GM19372 (cell line): ENCODE results near the gene CYBC1.

ENCODE experiments used
- ATAC-seq: cut with Tn5 transposase; IDR thresholded peaks from one replicate; pipeline ENCODE4 v1.9.1; 2021; ENCODE audit warnings: mild to moderate bottlenecking, low read depth, moderate library complexity; ENCODE audit not compliant: unreplicated experiment

The CYBC1 gene

DNA sequence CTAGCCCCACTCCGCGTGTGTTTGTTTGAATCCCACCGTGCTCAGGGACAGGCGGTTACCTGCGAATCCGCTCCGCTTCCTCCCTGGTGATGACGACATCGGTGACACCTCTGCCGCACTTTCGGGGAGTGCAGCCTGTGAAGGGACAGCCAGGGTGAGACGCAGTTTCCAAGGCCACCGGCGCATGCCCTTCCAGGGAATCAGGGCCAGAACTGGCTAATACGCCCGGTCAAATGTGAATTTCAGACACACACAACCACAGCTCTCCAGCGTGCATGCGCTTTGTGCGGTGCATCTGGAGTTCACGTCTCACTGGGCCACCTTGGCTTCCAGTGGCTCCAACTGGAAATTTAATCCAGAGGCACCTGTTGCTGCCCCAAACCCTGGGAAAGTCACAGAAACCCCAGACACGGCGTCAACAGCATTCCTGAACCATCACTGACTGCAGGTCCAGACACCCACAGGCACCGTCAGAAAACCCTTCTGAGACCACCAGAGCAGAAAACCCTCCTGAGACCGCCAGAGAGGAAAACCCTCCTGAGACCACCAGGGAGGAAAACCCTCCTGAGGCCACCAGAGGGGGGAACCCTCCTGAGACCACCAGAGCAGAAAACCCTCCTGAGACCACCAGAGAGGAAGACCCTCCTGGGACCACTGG, 39.0 kb downstream of the CYBC1 start:
- ATAC-seq: no peak

DNA sequence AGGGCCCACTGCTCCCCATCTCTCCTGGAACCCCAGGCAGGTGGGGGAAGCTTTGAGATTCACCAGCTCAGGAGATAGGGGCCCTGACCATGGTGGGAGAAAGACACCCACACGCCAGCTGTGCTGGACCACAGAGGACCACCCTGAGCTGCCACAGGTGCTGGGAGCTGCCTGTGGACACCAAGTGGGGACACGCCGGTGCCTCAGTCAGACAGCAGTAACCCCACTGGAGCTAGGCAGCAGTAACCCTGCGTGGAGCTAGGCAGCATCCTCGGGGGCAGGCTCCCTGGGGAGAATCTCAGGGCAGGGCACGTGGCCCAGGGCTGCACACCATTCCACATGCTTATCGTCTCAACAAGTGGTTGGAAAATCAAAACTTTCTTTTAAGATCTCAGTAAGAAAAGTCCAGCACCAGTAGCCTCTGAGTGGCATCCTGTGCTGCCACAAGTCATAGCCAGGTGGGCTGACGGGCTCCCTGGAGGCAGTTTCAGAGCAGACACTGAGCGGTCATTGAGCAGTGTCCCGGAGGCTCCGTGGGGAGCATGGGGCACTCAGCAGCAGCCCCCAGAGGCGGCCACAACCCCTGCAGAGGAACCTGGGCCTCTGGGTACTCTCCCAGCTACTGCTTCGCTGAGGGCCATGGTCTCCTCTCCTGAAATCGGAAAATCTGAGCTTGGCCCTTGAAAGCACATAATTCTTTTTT, 40.4 kb downstream of the CYBC1 start:
- ATAC-seq: no peak

DNA sequence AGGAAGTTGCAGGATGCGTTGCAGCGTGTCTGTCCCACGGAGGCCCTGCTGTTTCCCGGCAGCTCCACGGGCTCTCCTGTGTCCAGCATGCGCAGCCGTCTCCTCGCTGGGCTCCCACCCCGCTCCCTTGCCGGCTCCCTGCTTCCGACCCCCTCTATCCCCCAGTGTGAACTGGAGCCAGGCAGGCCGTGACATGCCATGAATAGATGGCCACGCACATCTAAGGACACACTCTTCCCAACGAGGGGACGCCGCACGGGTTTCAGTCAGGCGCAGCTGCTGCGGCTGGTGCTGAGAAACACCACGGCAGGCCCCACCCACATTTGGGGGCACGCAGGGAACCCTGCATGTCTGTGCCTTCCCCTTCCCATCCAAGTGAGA, 41.6 kb downstream of the CYBC1 start:
- no peak for ATAC-seq

DNA sequence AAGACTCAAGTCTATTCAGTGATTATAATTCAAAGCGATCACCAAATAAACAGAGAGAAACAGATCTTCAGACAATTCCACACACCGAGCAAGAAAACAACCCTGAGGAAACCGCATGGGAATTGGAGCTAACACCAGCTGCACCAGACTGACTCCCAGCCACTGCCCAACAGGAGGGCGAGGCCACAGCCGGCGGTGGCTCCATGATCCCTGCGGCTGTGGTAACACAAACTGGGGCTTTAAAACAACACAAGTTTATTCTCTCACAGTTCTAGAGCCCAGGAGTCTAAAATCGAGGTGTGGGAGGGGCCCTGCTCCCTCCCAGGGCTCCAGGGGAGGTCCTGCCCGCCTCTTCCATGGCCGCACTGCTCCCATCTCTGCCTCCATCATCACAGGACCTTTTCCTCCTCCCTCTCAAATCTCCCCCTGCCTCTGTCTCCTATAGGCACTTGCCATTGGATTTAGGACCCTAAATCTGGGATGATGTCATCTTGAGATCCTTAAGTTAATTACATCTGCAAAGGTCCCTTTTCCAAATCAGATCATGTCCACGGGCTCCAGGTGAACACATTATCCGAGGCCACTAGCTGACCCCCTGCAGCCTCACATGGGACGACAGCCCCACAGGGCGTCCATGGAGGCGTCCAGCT, 42.1 kb downstream of the CYBC1 start:
- ATAC-seq: no peak

DNA sequence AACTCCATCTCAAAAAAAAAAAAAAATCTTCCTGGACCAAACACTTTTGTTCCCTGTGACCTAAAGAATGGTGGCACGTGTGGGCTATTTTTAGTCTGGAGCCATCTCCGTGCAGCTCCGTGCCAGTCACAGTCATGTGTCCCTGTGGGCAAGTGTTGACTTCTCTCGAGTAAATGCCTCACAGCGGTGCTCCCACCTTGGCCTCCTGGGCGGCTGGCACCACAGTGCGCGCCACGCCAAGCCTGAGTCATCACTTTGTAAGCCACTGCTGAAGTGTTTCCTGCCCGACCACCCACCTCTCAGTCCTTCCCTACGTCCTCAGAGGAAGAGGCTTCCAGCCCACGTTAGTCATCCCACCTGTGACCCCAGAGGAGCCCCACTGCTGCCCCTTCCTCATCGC, 43.3 kb downstream of the CYBC1 start:
- no peak for ATAC-seq

DNA sequence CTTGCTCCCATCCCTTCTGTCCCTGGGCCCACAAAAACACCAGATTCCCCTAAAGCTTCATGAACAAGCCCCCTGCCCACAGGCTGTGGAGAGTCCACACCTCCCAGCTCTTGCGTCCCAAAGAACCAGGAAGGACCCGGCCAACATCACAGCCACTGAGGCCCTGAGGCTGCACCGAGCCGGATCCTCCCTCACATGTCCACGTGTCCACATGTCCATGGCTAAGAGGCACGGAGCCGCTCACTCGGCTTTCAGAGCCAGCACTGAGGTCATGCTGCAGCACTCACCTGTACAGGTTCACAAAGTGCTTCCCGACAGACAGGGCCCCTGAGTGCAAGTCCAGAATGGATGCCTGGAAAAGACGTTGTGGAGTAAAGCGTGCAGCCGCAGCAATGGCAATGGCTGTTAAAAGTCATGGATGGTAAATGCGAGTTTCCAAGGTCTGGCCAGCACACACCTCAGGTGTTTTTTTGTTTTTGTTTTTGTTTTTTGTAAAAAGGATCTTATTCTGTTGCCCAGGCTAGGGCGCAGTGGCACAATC, 44.4 kb downstream of the CYBC1 start:
- no peak for ATAC-seq

DNA sequence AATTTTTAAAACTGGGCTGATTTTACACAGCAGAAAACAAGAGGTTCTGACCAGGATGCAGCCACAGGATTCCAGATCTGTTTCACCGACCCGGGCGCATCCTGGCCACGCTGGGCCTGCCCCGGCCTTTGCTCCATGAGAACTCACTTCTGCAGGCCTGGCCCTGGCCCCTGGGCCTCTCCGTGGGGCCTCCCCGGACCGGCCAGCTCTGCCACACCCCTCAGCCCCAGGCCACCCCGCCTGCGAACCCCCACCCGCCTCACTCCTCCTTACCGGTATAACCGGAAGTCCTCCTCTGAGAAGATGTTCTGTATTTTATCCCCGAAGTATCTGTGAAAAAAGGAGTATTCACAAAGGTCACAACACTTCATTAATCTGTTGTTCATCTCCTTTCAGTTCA, 45.5 kb downstream of the CYBC1 start:
- no peak for ATAC-seq

DNA sequence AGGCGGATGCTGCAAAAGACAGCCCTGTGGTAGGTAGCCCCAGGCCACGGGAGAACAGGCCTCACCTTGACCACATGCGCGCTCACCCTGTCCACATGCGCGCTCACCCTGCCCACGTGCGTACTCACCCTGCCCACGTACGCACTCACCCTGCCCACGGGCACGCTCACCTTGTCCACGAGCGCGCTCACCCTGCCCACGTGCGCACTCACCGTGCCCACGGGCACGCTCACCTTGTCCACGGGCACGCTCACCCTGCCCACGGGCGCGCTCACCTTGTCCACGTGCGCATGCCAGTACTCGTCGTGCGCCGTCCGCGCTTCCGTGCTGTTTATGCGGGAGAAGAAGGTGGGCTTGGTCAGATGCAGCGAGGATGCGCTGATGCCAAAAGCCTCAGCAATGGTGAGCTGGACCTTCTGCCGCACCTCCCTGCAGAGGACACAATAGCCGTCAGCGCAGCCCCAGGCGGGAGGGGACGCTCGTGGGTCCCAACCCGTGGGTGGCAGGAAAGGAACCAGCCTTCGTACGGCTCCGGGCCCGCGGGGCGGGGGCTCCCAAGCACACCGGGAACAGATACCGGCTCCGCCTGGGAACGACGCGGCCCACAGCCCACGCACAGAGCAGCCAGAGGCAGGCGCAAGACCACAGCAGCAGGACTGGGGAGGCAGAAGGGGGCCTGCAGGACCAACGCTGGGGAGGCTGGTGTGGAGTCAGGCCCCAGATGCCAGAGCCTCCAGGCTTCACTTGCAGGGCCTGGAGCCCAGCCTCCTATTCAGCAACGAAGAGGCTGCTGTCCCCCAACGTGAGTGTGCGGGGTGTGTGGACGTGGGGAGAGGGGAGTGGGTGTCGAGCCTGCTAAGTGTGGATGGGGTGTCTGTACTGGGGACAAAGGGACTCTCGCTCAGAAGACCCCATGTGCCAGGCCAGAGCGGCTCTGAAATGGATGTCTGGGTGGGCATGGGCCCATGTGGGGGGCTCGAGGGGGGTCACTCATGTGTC, 46.6 kb downstream of the CYBC1 start:
- ATAC-seq: no peak

DNA sequence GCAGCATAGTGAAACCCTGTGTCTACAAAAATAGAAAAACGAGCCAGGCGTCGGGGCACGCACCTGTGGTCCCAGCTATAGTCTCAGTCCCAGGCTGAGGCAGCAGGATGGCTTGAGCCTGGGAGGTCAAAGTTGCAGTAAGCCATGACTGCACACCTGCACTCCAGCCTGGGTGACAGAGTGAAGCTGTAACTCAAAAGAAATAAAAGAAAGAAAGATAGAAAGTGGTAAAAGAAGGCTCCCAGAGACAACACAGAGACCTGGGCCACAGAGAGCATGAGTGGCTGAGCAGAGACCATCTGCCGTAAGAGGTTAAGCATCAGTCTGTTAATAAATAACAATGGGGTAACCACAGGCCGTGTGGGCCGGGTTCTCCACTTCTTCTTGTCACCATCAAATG, 47.7 kb downstream of the CYBC1 start:
- ATAC-seq: peak; percentile 64

DNA sequence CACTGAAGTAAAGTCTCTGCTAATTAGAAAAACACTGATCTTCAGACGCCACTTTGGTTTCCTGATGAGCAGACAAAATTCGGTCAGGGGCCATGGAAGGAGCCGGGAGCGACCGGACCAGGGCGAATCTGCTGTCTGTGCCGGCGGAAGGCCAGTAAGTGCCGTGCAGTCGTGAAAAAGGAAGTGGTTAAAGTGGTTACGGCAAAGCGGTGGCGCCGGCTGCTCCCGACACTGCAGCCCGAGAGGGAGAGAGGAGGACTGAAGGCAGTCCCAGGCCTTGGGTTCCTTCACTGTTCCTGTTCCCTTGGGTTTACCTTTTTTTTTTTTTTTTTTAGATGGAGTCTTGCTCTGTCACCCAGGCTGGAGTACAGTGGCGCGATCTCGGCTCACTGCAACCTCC, 49.7 kb downstream of the CYBC1 start:
- no peak for ATAC-seq

DNA sequence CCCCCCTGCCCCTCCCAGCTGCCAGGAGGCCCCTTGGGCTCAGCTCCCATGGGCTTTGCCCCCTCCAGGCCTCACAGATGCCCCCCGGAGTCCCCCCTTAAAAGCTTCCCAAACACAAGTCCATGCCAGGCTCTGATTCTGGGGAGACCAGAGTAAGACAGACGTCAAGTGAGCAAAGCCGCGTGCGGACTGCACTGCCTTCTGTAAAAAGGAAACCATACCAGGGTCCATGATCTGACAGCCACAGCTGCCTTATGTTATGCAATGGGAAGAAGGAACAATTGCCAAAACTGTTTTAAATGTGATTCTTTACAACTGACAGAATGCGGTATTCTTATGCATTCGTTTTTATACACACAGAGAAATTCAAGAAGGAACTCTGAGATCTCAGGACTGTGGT, 50.3 kb downstream of the CYBC1 start:
- ATAC-seq: no peak

DNA sequence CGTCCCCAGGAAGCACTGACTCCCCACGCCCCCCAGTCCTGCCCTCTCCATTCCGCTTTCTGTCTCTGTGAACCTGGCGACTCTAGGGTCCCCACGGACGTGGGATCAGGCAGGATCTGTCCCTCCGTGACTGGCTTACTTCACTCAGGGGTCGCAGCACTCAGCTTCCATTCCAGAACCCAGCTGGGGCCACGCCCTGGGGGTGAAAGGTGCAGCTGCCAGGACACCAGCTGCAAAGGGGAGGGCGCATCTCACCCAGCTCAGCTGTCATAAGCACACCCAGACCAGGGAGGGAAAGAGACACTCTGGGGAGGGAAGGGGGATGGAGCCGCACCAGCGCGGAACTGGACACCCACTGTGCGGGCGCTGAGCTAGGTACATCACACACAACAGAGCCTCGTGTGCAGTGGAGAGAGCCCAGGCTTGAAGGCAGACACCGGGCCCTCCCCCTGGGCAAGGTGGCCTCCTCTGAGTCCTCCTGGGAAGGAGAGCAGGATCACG, 50.9 kb downstream of the CYBC1 start:
- ATAC-seq: no peak

DNA sequence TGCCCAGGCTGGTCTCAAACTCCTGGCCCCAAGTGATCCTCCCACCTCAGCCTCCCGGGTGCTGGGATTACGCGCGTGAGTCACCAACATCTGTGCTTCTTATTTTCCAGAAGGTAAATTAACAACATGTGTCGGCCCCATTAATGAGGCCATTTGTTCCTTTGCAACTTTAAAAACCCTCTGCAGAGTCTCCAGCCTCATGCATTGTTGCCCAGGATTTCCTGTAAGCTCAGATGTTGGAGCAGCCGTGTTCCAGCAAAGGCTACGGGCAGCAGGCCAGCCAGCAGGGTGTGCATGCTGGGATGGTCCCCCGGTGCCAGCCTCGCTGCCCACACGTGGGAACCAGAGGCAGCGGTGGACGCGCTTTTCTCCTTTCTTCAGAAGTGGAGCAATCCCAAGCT, 51.5 kb downstream of the CYBC1 start:
- no peak for ATAC-seq

DNA sequence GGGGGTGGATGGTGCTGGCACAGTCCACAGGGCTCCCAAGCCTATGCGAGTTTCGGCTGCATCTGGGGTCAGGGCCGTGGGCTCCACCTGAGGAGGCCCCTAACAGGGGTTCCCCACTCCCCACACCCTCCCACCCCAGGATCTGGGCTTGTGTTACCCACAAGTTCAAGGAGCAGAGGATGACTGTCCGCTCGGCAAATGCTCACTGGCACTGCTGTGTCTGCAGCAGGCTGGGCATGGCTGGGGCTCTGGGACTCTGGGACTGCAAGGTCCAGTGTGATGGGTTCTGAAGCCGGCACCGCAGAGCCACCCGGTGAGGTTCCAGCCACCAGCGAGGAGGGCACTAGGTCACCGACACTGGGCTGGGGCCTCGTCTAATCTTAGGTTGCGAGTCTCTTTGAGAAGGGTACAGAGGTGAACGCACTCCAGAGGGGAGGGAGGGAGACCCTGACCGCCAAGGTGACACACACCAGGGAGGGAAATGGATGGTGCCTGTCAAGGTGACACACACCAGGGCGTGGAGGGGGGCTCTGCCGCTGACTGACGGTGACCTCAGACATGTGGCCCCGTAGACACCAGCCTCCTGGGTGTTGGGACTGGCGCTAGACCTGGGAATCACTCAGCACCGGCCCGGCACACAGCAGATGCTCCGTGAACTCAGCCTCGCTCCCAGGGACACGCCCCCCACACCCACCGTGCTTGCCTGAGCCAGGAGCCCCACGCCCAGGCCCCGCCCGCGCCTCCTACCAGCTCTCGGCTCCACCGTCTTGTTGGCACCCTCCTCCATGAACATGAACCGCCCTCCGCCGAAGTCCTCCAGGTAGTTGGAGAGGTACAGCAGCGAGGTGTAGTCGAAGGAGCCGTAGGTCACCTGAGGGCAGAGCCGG, 52.9 kb downstream of the CYBC1 start:
- no peak for ATAC-seq

DNA sequence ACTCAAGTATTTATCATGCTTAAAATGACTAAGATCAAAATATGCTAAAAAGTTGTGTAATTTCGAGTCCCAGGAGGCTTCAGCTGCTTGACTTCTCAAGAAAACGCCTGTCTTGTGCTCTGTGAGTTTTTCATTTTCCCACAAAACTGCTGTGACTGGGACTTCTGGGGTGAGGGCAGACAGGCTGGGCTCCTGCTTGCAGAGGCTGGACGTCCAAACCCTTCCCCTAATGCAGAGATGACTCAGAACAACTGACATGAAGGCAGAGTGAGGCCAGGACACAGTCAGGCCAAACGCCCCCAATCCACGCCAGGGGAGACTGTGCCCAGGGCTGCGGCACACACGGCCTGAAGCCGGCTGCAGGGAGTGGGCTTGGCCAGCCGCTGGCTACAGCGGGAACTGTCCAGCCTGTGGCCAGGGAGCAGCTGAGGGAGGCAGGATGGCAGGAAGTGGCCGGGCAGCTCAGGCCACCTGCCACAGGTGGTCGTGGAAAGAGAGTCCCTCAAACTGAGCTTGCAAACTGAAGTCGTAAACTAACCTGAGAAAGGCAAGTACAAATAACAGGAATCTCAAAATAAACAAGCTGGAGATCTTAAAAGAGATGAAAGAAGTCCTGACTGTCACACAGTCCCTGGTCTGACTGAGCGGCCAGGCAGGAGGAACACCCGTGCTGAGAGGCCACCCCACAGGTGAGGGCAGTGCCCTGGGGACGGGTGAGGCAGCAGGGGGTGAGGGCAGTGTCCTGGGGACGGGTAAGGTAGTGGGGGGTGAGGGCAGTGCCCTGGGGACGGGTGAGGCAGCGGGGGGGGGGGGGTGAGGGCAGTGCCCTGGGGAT, 53.7 kb downstream of the CYBC1 start:
- ATAC-seq: no peak

DNA sequence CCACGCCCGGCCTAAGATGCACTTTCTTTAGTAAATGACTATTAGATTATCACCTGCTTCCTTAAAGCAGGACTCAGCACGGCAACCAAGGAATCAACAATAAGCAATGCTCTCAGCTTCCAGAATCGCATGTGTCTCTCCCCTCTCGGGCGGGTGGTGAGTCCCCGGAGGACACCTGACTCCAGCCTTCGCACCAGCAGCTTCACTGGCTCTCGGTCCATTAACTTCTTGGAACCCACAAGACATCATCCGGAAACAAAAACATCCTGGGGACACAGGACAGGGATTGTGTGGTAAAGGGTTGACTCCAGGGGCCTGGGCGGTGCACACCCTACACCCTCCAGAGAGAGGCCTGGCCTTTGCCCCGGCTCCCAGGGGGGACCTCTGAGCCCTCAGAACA, 56.3 kb downstream of the CYBC1 start:
- ATAC-seq: no peak

DNA sequence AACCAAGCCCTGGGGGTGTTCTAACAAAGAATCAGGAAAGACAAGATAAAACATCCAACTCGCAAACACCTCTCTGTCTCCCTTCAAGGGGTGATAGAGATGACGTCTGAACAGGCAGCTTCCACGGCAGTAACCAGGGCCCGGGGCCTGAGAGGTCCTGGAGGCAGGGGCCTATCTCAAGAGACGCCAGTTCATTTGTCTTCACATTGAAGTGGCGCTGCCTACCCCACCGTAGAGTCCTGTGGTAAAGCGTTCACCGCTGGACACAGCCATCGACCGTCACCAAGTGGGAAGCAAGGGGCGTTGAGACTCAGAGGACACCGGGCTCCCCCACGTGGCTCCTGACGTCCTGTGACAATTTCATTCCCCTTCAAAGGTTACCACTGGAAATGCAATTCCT, 57.6 kb downstream of the CYBC1 start:
- no peak for ATAC-seq
